H1 (cell line): ENCODE results near the gene AGPS. TPM values are rescaled to one million over a fixed set of nuclear protein-coding genes. Genes with fewer than 3 reads are reported as not detected.

ENCODE experiments used
- CTCF ChIA-PET: fragments of 300-600 bp; sonication (Branson Sonifier 250); formaldehyde crosslinking; loops from one replicate; lab custom pipeline; 2021; ENCODE audit not compliant: partially characterized antibody; lab: Charles Lee
- POLR2A ChIA-PET: fragments of 300-600 bp; sonication (Branson Sonifier 250); formaldehyde crosslinking; loops from one replicate; lab custom pipeline; 2021; ENCODE audit warnings: inconsistent platforms; ENCODE audit not compliant: partially characterized antibody; lab: Charles Lee
- DNase-seq, 2 experiments: peaks; one replicate each; pipeline versions ENCODE4 v3.0.0 to v3.0.0-alpha.2; 2010 to 2022; ENCODE audit warnings: low spot score in 2 of 2, low read depth in 1 of 2, mixed read lengths in 1 of 2
- FAIRE-seq: peaks from 2 replicates; lab custom pipeline; 2011; peaks lifted over from hg19 to GRCh38; lab: Jason Lieb, UNC
- H2AFZ ChIP-seq: 2 replicates; pipeline ENCODE4 v1.8.1; 2012; ENCODE audit warnings: low read length, inconsistent platforms
- H2AK5ac ChIP-seq: 2 replicates; pipeline ENCODE4 v1.6.1; 2013; ENCODE audit warnings: low read depth, low read length
- H2BK120ac ChIP-seq: replicated peaks from 2 replicates; pipeline ENCODE3; 2013; ENCODE audit warnings: low read depth, low read length, inconsistent platforms
- H2BK12ac ChIP-seq: 2 replicates; pipeline ENCODE4 v1.6.1; 2013; ENCODE audit warnings: low read depth, low read length
- H2BK15ac ChIP-seq: 2 replicates; pipeline ENCODE4 v1.6.1; 2013; ENCODE audit warnings: low read length
- H2BK20ac ChIP-seq: 2 replicates; pipeline ENCODE4 v1.6.1; 2013; ENCODE audit warnings: low read length
- H2BK5ac ChIP-seq: 2 replicates; pipeline ENCODE4 v1.6.1; 2013; ENCODE audit warnings: low read depth, low read length
- H3K14ac ChIP-seq: 2 replicates; pipeline ENCODE4 v1.6.1; 2013; ENCODE audit warnings: inconsistent platforms; ENCODE audit not compliant: insufficient read length
- H3K18ac ChIP-seq: 2 replicates; pipeline ENCODE4 v1.6.1; 2013; ENCODE audit warnings: low read length; ENCODE audit errors: extremely low read depth
- H3K23ac ChIP-seq: 2 replicates; pipeline ENCODE4 v1.6.1; 2013; ENCODE audit warnings: inconsistent platforms; ENCODE audit not compliant: insufficient read length
- H3K23me2 ChIP-seq: 2 replicates; pipeline ENCODE4 v1.6.1; 2013; ENCODE audit warnings: low read depth, low read length
- H3K27ac ChIP-seq: 2 replicates; pipeline ENCODE4 v1.6.1; 2011; ENCODE audit warnings: low read depth, low read length, inconsistent platforms
- H3K27me3 ChIP-seq, 4 experiments: replicated peaks in 1 of 4; 1 replicate in 1 of 4; 2 replicates in 3 of 4; pipeline versions ENCODE4 v1.6.1 to v1.8.1; 2011 to 2013; ENCODE audit warnings: low read length in 3 of 4, mild to moderate bottlenecking in 3 of 4, inconsistent platforms in 2 of 4, mixed read lengths in 2 of 4, moderate library complexity in 1 of 4; ENCODE audit not compliant: control insufficient read depth in 3 of 4, insufficient read depth in 3 of 4; ENCODE audit errors: extremely low read depth in 1 of 4
- H3K36me3 ChIP-seq, 4 experiments: 2 replicates each; pipeline versions ENCODE4 v1.6.1 to v1.8.1; 2011 to 2013; ENCODE audit warnings: mild to moderate bottlenecking in 4 of 4, low read length in 3 of 4, moderate library complexity in 2 of 4, control low read depth in 1 of 4, inconsistent platforms in 1 of 4; ENCODE audit not compliant: insufficient read depth in 4 of 4, control insufficient read depth in 2 of 4
- H3K4ac ChIP-seq: replicated peaks from 2 replicates; pipeline ENCODE3; 2013; ENCODE audit warnings: low read length, low read depth, mixed read lengths, inconsistent platforms; ENCODE audit not compliant: insufficient read length
- H3K4me1 ChIP-seq, 4 experiments: replicated peaks in 1 of 4; 1 replicate in 1 of 4; 2 replicates in 3 of 4; pipeline versions ENCODE4 v1.6.1 to v1.8.1; 2011 to 2013; ENCODE audit warnings: low read length in 3 of 4, inconsistent platforms in 2 of 4, mixed read lengths in 1 of 4; ENCODE audit not compliant: insufficient read depth in 4 of 4, control insufficient read depth in 3 of 4
- H3K4me2 ChIP-seq, 2 experiments: 2 replicates each; pipeline versions ENCODE4 v1.6.1 to v1.8.1; 2011 to 2013; ENCODE audit warnings: low read depth in 2 of 2, low read length in 2 of 2, control low read depth in 1 of 2, inconsistent platforms in 1 of 2, mild to moderate bottlenecking in 1 of 2; ENCODE audit not compliant: insufficient read depth in 1 of 2
- H3K4me3 ChIP-seq, 4 experiments: fragments of 200-600, 300-600 bp in 1 of 4; sonication (generic), shearing (Covaris generic), sonication (Bioruptor Twin) in 1 of 4; 2 replicates each; pipeline versions ENCODE4 v1.5.1 to v1.8.1; 2011 to 2016; ENCODE audit warnings: low read length in 4 of 4, low read depth in 3 of 4, control low read depth in 2 of 4, inconsistent platforms in 2 of 4, mild to moderate bottlenecking in 2 of 4, mixed read lengths in 1 of 4, moderate library complexity in 1 of 4; ENCODE audit not compliant: insufficient read depth in 2 of 4; ENCODE audit errors: extremely low read depth in 1 of 4
- H3K56ac ChIP-seq: replicated peaks from 2 replicates; pipeline ENCODE3; 2013; ENCODE audit warnings: low read depth, mild to moderate bottlenecking, mixed read lengths, low read length, inconsistent platforms; ENCODE audit not compliant: insufficient read length
- H3K79me1 ChIP-seq: 2 replicates; pipeline ENCODE4 v1.6.1; 2013; ENCODE audit warnings: low read depth, low read length, control low read depth
- H3K79me2 ChIP-seq, 2 experiments: 2 replicates each; pipeline versions ENCODE4 v1.6.1 to v1.8.1; 2012 to 2013; ENCODE audit warnings: low read length in 2 of 2, mild to moderate bottlenecking in 2 of 2, inconsistent platforms in 1 of 2; ENCODE audit not compliant: insufficient read depth in 2 of 2, control insufficient read depth in 1 of 2
- H3K9ac ChIP-seq, 4 experiments: replicated peaks in 1 of 4; 1 replicate in 1 of 4; 2 replicates in 3 of 4; pipeline versions ENCODE4 v1.6.1 to v1.8.1; 2011 to 2013; ENCODE audit warnings: low read depth in 3 of 4, low read length in 3 of 4, control low read depth in 2 of 4, mild to moderate bottlenecking in 2 of 4, moderate library complexity in 2 of 4, inconsistent platforms in 1 of 4; ENCODE audit errors: extremely low read depth in 1 of 4
- H3K9me3 ChIP-seq, 2 experiments: 2 replicates each; pipeline versions ENCODE4 v1.6.1 to v1.8.1; 2012 to 2013; ENCODE audit warnings: mild to moderate bottlenecking in 2 of 2, moderate library complexity in 2 of 2, control low read depth in 1 of 2, inconsistent platforms in 1 of 2, low read depth in 1 of 2, low read length in 1 of 2, mixed read lengths in 1 of 2; ENCODE audit not compliant: insufficient read depth in 2 of 2
- H4K20me1 ChIP-seq, 2 experiments: replicated peaks in 1 of 2; 2 replicates each; pipeline versions ENCODE3 to v1.8.1; 2011 to 2013; ENCODE audit warnings: inconsistent platforms in 2 of 2, low read length in 2 of 2, mild to moderate bottlenecking in 1 of 2; ENCODE audit not compliant: insufficient read depth in 2 of 2, control insufficient read depth in 1 of 2
- H4K5ac ChIP-seq: 2 replicates; pipeline ENCODE4 v1.6.1; 2013; ENCODE audit warnings: low read length, low read depth, mixed read lengths, inconsistent platforms; ENCODE audit not compliant: insufficient read length
- H4K8ac ChIP-seq: 2 replicates; pipeline ENCODE4 v1.8.0; 2013; ENCODE audit warnings: mild to moderate bottlenecking, moderate library complexity, low read length, inconsistent platforms; ENCODE audit not compliant: insufficient read depth; ENCODE audit errors: extremely low read depth
- H4K91ac ChIP-seq: replicated peaks from 2 replicates; pipeline ENCODE3; 2013; ENCODE audit warnings: low read length, mixed read lengths, inconsistent platforms; ENCODE audit not compliant: insufficient read length
- EP300 ChIP-seq, 2 experiments: IDR thresholded peaks; 1 replicate in 1 of 2; 2 replicates in 1 of 2; pipeline ENCODE4 v1.6.1; 2011 to 2012; ENCODE audit warnings: low read depth in 2 of 2, low read length in 2 of 2, mild to moderate bottlenecking in 2 of 2, borderline replicate concordance in 1 of 2, inconsistent platforms in 1 of 2, moderate library complexity in 1 of 2
- GABPA ChIP-seq: IDR thresholded peaks from 2 replicates; pipeline ENCODE4 v1.6.1; 2011; ENCODE audit warnings: mild to moderate bottlenecking, low read length, moderate library complexity, borderline replicate concordance; ENCODE audit not compliant: insufficient read depth
- TAF7 ChIP-seq: optimal IDR thresholded peaks from 2 replicates; pipeline ENCODE3; 2011; ENCODE audit warnings: low read depth, mild to moderate bottlenecking, inconsistent platforms, low read length, moderate library complexity, borderline replicate concordance
- TCF12 ChIP-seq: IDR thresholded peaks from 2 replicates; pipeline ENCODE4 v1.6.1; 2011; ENCODE audit warnings: low read depth, mild to moderate bottlenecking, low read length
- TEAD4 ChIP-seq: IDR thresholded peaks from 2 replicates; pipeline ENCODE4 v1.6.1; 2012; ENCODE audit warnings: low read depth, low read length, inconsistent platforms, mixed read lengths
- WGBS, 2 experiments: shearing (Covaris generic) in 1 of 2; methylation state at CpG; one replicate each; pipeline versions ENCODE4 v1.1.6 to v1.1.7; 2013 to 2015; ENCODE audit warnings: low lambda C conversion rate in 2 of 2, mixed read lengths in 2 of 2, inconsistent platforms in 1 of 2, low coverage in 1 of 2, missing lambda C conversion rate in 1 of 2; ENCODE audit not compliant: insufficient replicate concordance in 2 of 2, insufficient coverage in 1 of 2, insufficient read length in 1 of 2; ENCODE audit errors: extremely low coverage in 1 of 2, missing lambda C conversion rate in 1 of 2; 5-methylcytosine and 5-hydroxymethylcytosine counted together
- polyA plus RNA-seq, 7 experiments: library from polyadenylated mRNA; depleted of rRNA in 3 of 7; stranded (reverse) in 5 of 7; unstranded in 2 of 7; fragments of >200 nt in 5 of 7; fragments of 200-250 nt in 2 of 7; gene quantifications; 1 replicate in 5 of 7; 2 replicates in 1 of 7; 4 replicates in 1 of 7; pipeline versions ENCODE4 v1.2.1 to v1.2.3, GENCODE V29; 2011 to 2013; ENCODE audit warnings: missing spikeins in 2 of 7, mixed read lengths in 2 of 7
- total RNA-seq: library from RNA; stranded (reverse); fragmentation: NEBNext Ultra II Directional; extraction: Animal tissue kit (Norgen Biotek cat#: 25700); gene quantifications from 2 replicates; pipeline ENCODE4 v1.2.1, GENCODE V29; 2021

The AGPS gene
- total and polyA plus RNA-seq, 2 of the 8 experiments (the other 6 are each of a cell fraction or from before 2014, with no cell fraction given), result 7.3 to 57.8 TPM

DNA sequence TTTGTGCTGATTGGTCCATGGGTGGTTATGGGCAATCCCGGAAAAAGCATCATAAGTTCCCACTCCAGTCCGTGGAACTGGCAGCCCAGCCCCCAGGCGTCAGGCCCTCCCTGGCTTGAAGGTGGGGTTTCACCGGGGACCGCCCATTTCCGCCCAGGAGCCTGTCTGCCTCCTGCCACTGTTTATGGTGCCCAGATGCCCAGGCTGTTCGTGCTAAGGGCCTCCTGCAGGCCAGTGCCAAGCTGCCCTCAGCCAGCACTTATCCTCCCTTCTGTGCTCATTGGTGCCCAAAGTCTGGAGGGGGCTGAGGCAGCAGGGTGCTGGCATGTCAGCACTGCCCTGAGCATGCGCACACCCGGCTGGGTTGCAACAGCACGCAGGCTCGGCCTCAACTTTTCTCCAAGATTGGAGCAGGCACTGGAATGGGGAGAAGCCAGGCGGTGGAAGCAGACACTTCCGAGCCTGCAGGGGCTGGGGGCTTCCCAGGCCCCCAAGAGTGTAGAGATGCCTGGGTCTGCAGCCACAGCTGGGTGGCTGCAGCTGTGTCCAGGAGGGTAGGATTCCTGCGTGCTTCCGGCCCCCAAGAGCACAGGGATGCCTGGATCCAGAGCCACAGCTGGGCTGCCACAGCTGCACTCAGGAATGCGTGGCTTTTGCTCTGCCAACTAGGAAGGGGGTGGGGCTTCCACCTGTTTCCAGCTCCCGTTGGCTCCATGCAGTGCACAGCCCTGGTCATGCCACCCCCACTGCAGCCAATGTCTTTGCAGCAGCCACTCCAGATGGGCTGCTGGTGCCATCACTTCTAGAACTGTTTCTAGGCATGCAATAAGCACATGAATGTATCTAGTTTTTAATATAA lies 74.0 kb downstream of the AGPS start:
- Histone ChIP-seq H3K4ac (no peak overlapping the region), H3K18ac (no peak overlapping the region), H3K9ac (no peak overlapping the region), H4K91ac (no peak overlapping the region), H2BK12ac (no peak overlapping the region), H4K20me1 (peaks cover 0 to 3% of the 10 kb centered on the region in 2 experiments), H3K4me1 (peaks cover 0 to 6% (median under 1%) of the 10 kb centered on the region in 4 experiments; a peak in 2 of 7 replicates), H2AFZ (no peak overlapping the region), H3K79me2 (no peaks in the 10 kb centered on the region), H3K23me2 (no peaks in the 10 kb centered on the region), H3K14ac (no peak overlapping the region), H3K27ac (no peak overlapping the region), H3K4me3 (no peak overlapping the region), H3K27me3 (no peaks in the 10 kb centered on the region), H2AK5ac (no peak overlapping the region), H4K5ac (no peak overlapping the region), H3K56ac (no peak overlapping the region), H2BK15ac (no peak overlapping the region), H2BK20ac (no peak overlapping the region), H3K36me3 (peaks cover 0 to 19% (median 0%) of the 10 kb centered on the region in 4 experiments; a peak in 1 of 8 replicates), H3K23ac (no peak overlapping the region), H4K8ac (no peak overlapping the region), H3K79me1 (no peaks in the 10 kb centered on the region), H2BK120ac (no peak overlapping the region), H3K9me3 (no peaks in the 10 kb centered on the region; a peak in 1 of 4 replicates), H3K4me2 (no peak overlapping the region), H2BK5ac (no peak overlapping the region)
- WGBS, 2 experiments, result 81% methylated on average over 17 of the region's 17 CpGs; no CpG with 5 or more reads in 1 of the 2 experiments
- FAIRE-seq, result no peak
- ChIA-PET CTCF (interaction anchor here (1.1 kb wide), 1 partner anchor 137 kb away, joined by 3 read pairs; no protein-coding TSS in a partner anchor), POLR2A (no interaction called here)
- no peak for DNase-seq
- 0 out of 2 replicates have a peak, but pooled peaks have one; percentile 68 for TF ChIP-seq TCF12
- no peak for TF ChIP-seq TAF7
- TF ChIP-seq EP300 (IDR thresholded peaks at IDR 0.05; ENCODE audit: borderline replicate concordance in 1 of 2, low read depth in 2 of 2, low read length in 2 of 2), result no peak
- TF ChIP-seq TEAD4, result peak; percentile 66; the same call in 1 of the 2 replicates
- TF ChIP-seq GABPA, result no peak
